Head of caudate nucleus (tissue), 42 donors: ENCODE measurements around the gene C11orf24.
A peak's percentile ranks its signal among the peaks of the same experiment; 100 is the strongest.

Experiments used
- DNase-seq, 42 donors: peaks; one replicate each; pipeline versions ENCODE4 v3.0.0 to v3.0.0-alpha.2; 2020 to 2021; ENCODE audit warnings: mixed read lengths in 7 of 42
- intact Hi-C: fragments of 100-400 bp; cut with DNase I; formaldehyde crosslinking; loops from one replicate; pipeline ENCODE4 v1.15.0; 2022

C11orf24 gene

GRCh38 chr11:68275721-68276507, 4.1 kb upstream of the C11orf24 start:
- intact Hi-C loops = no loop called here

GRCh38 chr11:68274306-68274705, 2.5 kb upstream of the C11orf24 start:
- DNase-seq = no peak
- intact Hi-C loops = no loop called here

More at GRCh38 chr11:68275721-68276507, 4.1 kb upstream of the C11orf24 start:
- DNase-seq = no peak

- no peak for DNase-seq
- intact Hi-C loops = no loop called here
Observed at GRCh38 chr11:68273026-68273738, 1.4 kb upstream of the C11orf24 start.

GRCh38 chr11:68271023-68271780, 571 bp downstream of the C11orf24 start:
- DNase-seq = peak in 36 of 42 donors; percentile 20 to 81 (median 58)
- intact Hi-C loops = no loop called here

- no peak for DNase-seq
- intact Hi-C loops = no loop called here
Observed at GRCh38 chr11:68270196-68271022, 1.4 kb downstream of the C11orf24 start.

GRCh38 chr11:68269414-68270081, 2.2 kb downstream of the C11orf24 start:
- intact Hi-C loops = loop anchor here (10.0 kb wide), 1 partner anchor 175 kb away; no protein-coding TSS in a partner anchor
- no peak for DNase-seq

GRCh38 chr11:68267881-68268240, 3.9 kb downstream of the C11orf24 start:
- no peak for DNase-seq
- intact Hi-C loops = loop anchor here (10.0 kb wide), 1 partner anchor 177 kb away; no protein-coding TSS in a partner anchor

- intact Hi-C loops = loop anchor here (10.0 kb wide), 1 partner anchor 178 kb away; no protein-coding TSS in a partner anchor
Observed at GRCh38 chr11:68266936-68267880, 4.6 kb downstream of the C11orf24 start.

GRCh38 chr11:68266121-68266891, 5.5 kb downstream of the C11orf24 start:
- intact Hi-C loops = loop anchor here (10.0 kb wide), 1 partner anchor 178 kb away; no protein-coding TSS in a partner anchor
- peak in 17 of 42 donors; percentile 17 to 76 (median 53) for DNase-seq

More at GRCh38 chr11:68266936-68267880, 4.6 kb downstream of the C11orf24 start:
- DNase-seq = no peak

GRCh38 chr11:68264741-68265540, 6.8 kb downstream of the C11orf24 start:
- no peak for DNase-seq
- intact Hi-C loops = loop anchor here (10.0 kb wide), 1 partner anchor 180 kb away; no protein-coding TSS in a partner anchor

- intact Hi-C loops = loop anchor here (10.0 kb wide), 1 partner anchor 181 kb away; no protein-coding TSS in a partner anchor
Observed at GRCh38 chr11:68264244-68264643, 7.5 kb downstream of the C11orf24 start.

GRCh38 chr11:68263444-68264035, 8.2 kb downstream of the C11orf24 start:
- intact Hi-C loops = loop anchor here (10.0 kb wide), 1 partner anchor 181 kb away; no protein-coding TSS in a partner anchor
- no peak for DNase-seq

More at GRCh38 chr11:68264244-68264643, 7.5 kb downstream of the C11orf24 start:
- DNase-seq = no peak

- no peak for DNase-seq
Observed at GRCh38 chr11:68262544-68262827, 9.3 kb downstream of the C11orf24 start.

GRCh38 chr11:68261749-68262543, 9.8 kb downstream of the C11orf24 start:
- intact Hi-C loops = loop anchor here (10.0 kb wide), 1 partner anchor 183 kb away; no protein-coding TSS in a partner anchor
- DNase-seq = no peak

More at GRCh38 chr11:68262544-68262827, 9.3 kb downstream of the C11orf24 start:
- intact Hi-C loops = loop anchor here (10.0 kb wide), 1 partner anchor 182 kb away; no protein-coding TSS in a partner anchor
